Retina (tissue), 1 donor: Measurements from ENCODE around the gene CHSY3.

ENCODE experiments used
- DNase-seq: peaks from one replicate; pipeline ENCODE4 v3.0.0-alpha.2; 2016

CHSY3 gene

GRCh38 chr5:129904102-129904666 is at the start of gene CHSY3:
CHSY3 (plus strand) TSS chr5:129904465.
- peak; percentile 84 for DNase-seq

- no peak for DNase-seq
These were observed 47.9 kb upstream of the CHSY3 start for GRCh38 chr5:129856325-129856724.

GRCh38 chr5:129857116-129857515 is 47.1 kb upstream of the CHSY3 start:
- no peak for DNase-seq

GRCh38 chr5:129858131-129858675 is 46.1 kb upstream of the CHSY3 start:
- no peak for DNase-seq

GRCh38 chr5:129884322-129884721 is 19.9 kb upstream of the CHSY3 start:
- no peak for DNase-seq

- no peak for DNase-seq
These were observed 4.8 kb upstream of the CHSY3 start for GRCh38 chr5:129899454-129899853.

- peak; percentile 8 for DNase-seq
These were observed 1.4 kb upstream of the CHSY3 start for GRCh38 chr5:129902816-129903215.

- DNase-seq = no peak
These were observed 681 bp upstream of the CHSY3 start for GRCh38 chr5:129903466-129904101.

GRCh38 chr5:129904667-129905472 is 605 bp downstream of the CHSY3 start:
- peak; percentile 82 for DNase-seq

GRCh38 chr5:129905473-129906176 is 1.4 kb downstream of the CHSY3 start:
- DNase-seq = peak; percentile 85

GRCh38 chr5:129906177-129906887 is 2.1 kb downstream of the CHSY3 start:
- DNase-seq = peak; percentile 83

- no peak for DNase-seq
These were observed 5.0 kb downstream of the CHSY3 start for GRCh38 chr5:129909225-129909624.

- DNase-seq = no peak
These were observed 8.5 kb downstream of the CHSY3 start for GRCh38 chr5:129912601-129913255.

GRCh38 chr5:129915415-129915814 is 11.2 kb downstream of the CHSY3 start:
- DNase-seq = no peak

GRCh38 chr5:129917224-129917623 is 13.0 kb downstream of the CHSY3 start:
- no peak for DNase-seq

GRCh38 chr5:129921204-129921603 is 16.9 kb downstream of the CHSY3 start:
- no peak for DNase-seq

- DNase-seq = no peak
These were observed 26.0 kb downstream of the CHSY3 start for GRCh38 chr5:129930221-129930620.

- no peak for DNase-seq
These were observed 31.4 kb downstream of the CHSY3 start for GRCh38 chr5:129935626-129936025.

- no peak for DNase-seq
These were observed 33.8 kb downstream of the CHSY3 start for GRCh38 chr5:129938077-129938476.

- no peak for DNase-seq
These were observed 39.7 kb downstream of the CHSY3 start for GRCh38 chr5:129943936-129944335.

- DNase-seq = no peak
These were observed 40.8 kb downstream of the CHSY3 start for GRCh38 chr5:129945028-129945427.

- no peak for DNase-seq
These were observed 41.6 kb downstream of the CHSY3 start for GRCh38 chr5:129945774-129946270.
